H7 (cell line): ENCODE data around the gene PPP2R5C. TPM values are rescaled to one million over a fixed set of nuclear protein-coding genes. Genes with fewer than 3 reads are reported as not detected.

ENCODE experiments used
- DNase-seq: peaks from one replicate; pipeline ENCODE4 v3.0.0; 2012
- H3K27me3 ChIP-seq: 2 replicates; pipeline ENCODE4 v1.6.0; 2011; ENCODE audit warnings: mild to moderate bottlenecking, low read length; ENCODE audit not compliant: control insufficient read depth, insufficient read depth
- H3K36me3 ChIP-seq: replicated peaks from 2 replicates; pipeline ENCODE4 v1.5.1; 2011; ENCODE audit warnings: low read length; ENCODE audit not compliant: control insufficient read depth, insufficient read depth
- H3K4me3 ChIP-seq: 2 replicates; pipeline ENCODE4 v1.5.1; 2011; ENCODE audit warnings: low read depth, mild to moderate bottlenecking, control low read depth, low read length, moderate library complexity; ENCODE audit not compliant: insufficient read depth
- total RNA-seq: library from RNA; depleted of rRNA; stranded (reverse); fragments of >200 nt; shearing (Covaris generic); gene quantifications from 2 replicates; pipeline ENCODE4 v1.2.3, GENCODE V29; 2014

The PPP2R5C gene
- total RNA-seq, 1 experiment from 2014 or later: 46.7 TPM

- Histone ChIP-seq H3K27me3 (peaks cover 17% of the 10 kb centered on the region), H3K36me3 (no peaks in the 10 kb centered on the region), H3K4me3 (no peak overlapping the region)
- no peak for DNase-seq
These were observed 4.3 kb upstream of the PPP2R5C start for GRCh38 chr14:101757064-101757838.

GRCh38 chr14:101757839-101758211, 3.7 kb upstream of the PPP2R5C start:
- Histone ChIP-seq H3K27me3 (peaks cover 22% of the 10 kb centered on the region), H3K4me3 (no peak overlapping the region)
- DNase-seq: no peak

GRCh38 chr14:101758913-101759593, 2.5 kb upstream of the PPP2R5C start:
- no peak for DNase-seq
- Histone ChIP-seq H3K36me3 (no peaks in the 10 kb centered on the region), H3K27me3 (peaks cover 22% of the 10 kb centered on the region), H3K4me3 (no peak overlapping the region)

More at GRCh38 chr14:101757839-101758211, 3.7 kb upstream of the PPP2R5C start:
- H3K36me3 ChIP-seq: no peaks in the 10 kb centered on the region

- Histone ChIP-seq H3K4me3 (peak overlapping the region; percentile 99), H3K36me3 (peaks cover 2% of the 10 kb centered on the region), H3K27me3 (peaks cover 22% of the 10 kb centered on the region)
- DNase-seq: peak; percentile 98
These were observed 1.1 kb upstream of the PPP2R5C start for GRCh38 chr14:101760138-101761011.

- DNase-seq: peak; percentile 84
- peaks cover 2% of the 10 kb centered on the region for H3K36me3 ChIP-seq
These were observed 496 bp downstream of the PPP2R5C start for GRCh38 chr14:101761881-101762529.

GRCh38 chr14:101762530-101763101, 1.1 kb downstream of the PPP2R5C start:
- Histone ChIP-seq H3K4me3 (peak overlapping the region; percentile 63), H3K27me3 (peaks cover 22% of the 10 kb centered on the region), H3K36me3 (peaks cover 2% of the 10 kb centered on the region)
- no peak for DNase-seq

More at GRCh38 chr14:101761881-101762529, 496 bp downstream of the PPP2R5C start:
- H3K27me3 ChIP-seq: peaks cover 22% of the 10 kb centered on the region
- H3K4me3 ChIP-seq: peak overlapping the region; percentile 63

- Histone ChIP-seq H3K27me3 (peaks cover 15% of the 10 kb centered on the region), H3K4me3 (no peak overlapping the region), H3K36me3 (peaks cover 2% of the 10 kb centered on the region)
- no peak for DNase-seq
These were observed 2.6 kb downstream of the PPP2R5C start for GRCh38 chr14:101763941-101764709.

GRCh38 chr14:101767618-101768362, 6.3 kb downstream of the PPP2R5C start:
- Histone ChIP-seq H3K27me3 (peaks cover under 1% of the 10 kb centered on the region; the same call in 1 of the 2 replicates), H3K36me3 (peaks cover 2% of the 10 kb centered on the region), H3K4me3 (no peak overlapping the region)
- DNase-seq: no peak

- no peaks in the 10 kb centered on the region; the same call in 1 of the 2 replicates for H3K27me3 ChIP-seq
- DNase-seq: no peak
- H3K4me3 ChIP-seq: no peak overlapping the region
- H3K36me3 ChIP-seq: peaks cover under 1% of the 10 kb centered on the region
These were observed 8.7 kb downstream of the PPP2R5C start for GRCh38 chr14:101770183-101770582.

GRCh38 chr14:101772770-101773169, 11.3 kb downstream of the PPP2R5C start:
- no peaks in the 10 kb centered on the region for H3K36me3 ChIP-seq
- H3K27me3 ChIP-seq: no peaks in the 10 kb centered on the region; the same call in 1 of the 2 replicates
- no peak for DNase-seq
- H3K4me3 ChIP-seq: no peak overlapping the region

GRCh38 chr14:101773378-101773777, 11.9 kb downstream of the PPP2R5C start:
- Histone ChIP-seq H3K27me3 (peaks cover under 1% of the 10 kb centered on the region), H3K4me3 (no peak overlapping the region), H3K36me3 (no peaks in the 10 kb centered on the region)
- DNase-seq: no peak

GRCh38 chr14:101774006-101774795, 12.7 kb downstream of the PPP2R5C start:
- Histone ChIP-seq H3K4me3 (no peak overlapping the region), H3K36me3 (no peaks in the 10 kb centered on the region), H3K27me3 (peaks cover 7% of the 10 kb centered on the region)
- DNase-seq: no peak
